Endothelial cell (in vitro differentiated cells): Measurements from ENCODE around the gene NEDD4L. TPM values are rescaled to one million over a fixed set of nuclear protein-coding genes. Genes with fewer than 3 reads are reported as not detected.

Experiments used
- DNase-seq: peaks from one replicate; pipeline ENCODE4 v3.0.0; 2021; ENCODE audit warnings: low spot score
- H3K27ac Mint-ChIP-seq: one replicate; pipeline ENCODE4 v1.8.0; 2021; ENCODE audit warnings: mixed read lengths, inconsistent platforms; ENCODE audit not compliant: unreplicated experiment
- H3K27me3 Mint-ChIP-seq: one replicate; pipeline ENCODE4 v1.8.0; 2021; ENCODE audit warnings: mild to moderate bottlenecking, moderate library complexity, mixed read lengths, inconsistent platforms; ENCODE audit not compliant: unreplicated experiment
- H3K36me3 Mint-ChIP-seq: one replicate; pipeline ENCODE4 v1.8.0; 2021; ENCODE audit warnings: mild to moderate bottlenecking, low read depth, mixed read lengths, inconsistent platforms; ENCODE audit not compliant: unreplicated experiment
- H3K4me1 Mint-ChIP-seq: one replicate; pipeline ENCODE4 v1.8.0; 2021; ENCODE audit warnings: mild to moderate bottlenecking, mixed read lengths, inconsistent platforms; ENCODE audit not compliant: unreplicated experiment
- H3K4me3 Mint-ChIP-seq: one replicate; pipeline ENCODE4 v1.8.0; 2021; ENCODE audit warnings: mild to moderate bottlenecking, mixed read lengths, inconsistent platforms; ENCODE audit not compliant: unreplicated experiment
- H3K9me3 Mint-ChIP-seq: one replicate; pipeline ENCODE4 v1.8.0; 2021; ENCODE audit warnings: mixed read lengths, inconsistent platforms; ENCODE audit not compliant: unreplicated experiment
- CTCF ChIP-seq: fragments of 200-600 bp; sonication (generic); IDR thresholded peaks from one replicate; pipeline ENCODE4 v1.5.0; 2021; ENCODE audit warnings: antibody characterized with exemption; ENCODE audit not compliant: unreplicated experiment
- total RNA-seq: library from RNA; stranded (reverse); fragmentation: NEBNext Ultra II Directional; extraction: Animal tissue kit (Norgen Biotek cat#: 25700); gene quantifications from one replicate; pipeline ENCODE4 v1.2.1, GENCODE V29; 2021; ENCODE audit not compliant: unreplicated experiment

The NEDD4L gene
- total RNA-seq, 1 donor from 2014 or later: 42.8 TPM

- no peak for DNase-seq
- Mint-ChIP-seq H3K36me3 (no peaks in the 10 kb centered on the region), H3K27ac (no peak overlapping the region), H3K4me3 (no peak overlapping the region), H3K9me3 (no peaks in the 10 kb centered on the region), H3K27me3 (no peaks in the 10 kb centered on the region), H3K4me1 (peaks cover 4% of the 10 kb centered on the region)
- no peak for TF ChIP-seq CTCF
Observed at GRCh38 chr18:58106289-58107070, 62.5 kb downstream of the NEDD4L start.

- H3K27ac Mint-ChIP-seq: no peak overlapping the region
Observed at GRCh38 chr18:58109256-58109655, 65.2 kb downstream of the NEDD4L start.

GRCh38 chr18:58110398-58110797, 66.4 kb downstream of the NEDD4L start:
- Mint-ChIP-seq H3K9me3 (no peaks in the 10 kb centered on the region), H3K36me3 (no peaks in the 10 kb centered on the region), H3K27ac (no peak overlapping the region), H3K4me3 (no peak overlapping the region), H3K27me3 (no peaks in the 10 kb centered on the region), H3K4me1 (peaks cover 6% of the 10 kb centered on the region)
- no peak for DNase-seq
- TF ChIP-seq CTCF: no peak

More at GRCh38 chr18:58109256-58109655, 65.2 kb downstream of the NEDD4L start:
- Mint-ChIP-seq H3K9me3 (no peaks in the 10 kb centered on the region), H3K36me3 (no peaks in the 10 kb centered on the region), H3K4me1 (peaks cover 6% of the 10 kb centered on the region), H3K4me3 (no peak overlapping the region), H3K27me3 (no peaks in the 10 kb centered on the region)
- no peak for DNase-seq
- no peak for TF ChIP-seq CTCF

GRCh38 chr18:58112174-58112573, 68.1 kb downstream of the NEDD4L start:
- DNase-seq: no peak
- no peaks in the 10 kb centered on the region for H3K27me3 Mint-ChIP-seq
- H3K4me1 Mint-ChIP-seq: peaks cover 6% of the 10 kb centered on the region
- no peaks in the 10 kb centered on the region for H3K36me3 Mint-ChIP-seq
- TF ChIP-seq CTCF: no peak
- no peaks in the 10 kb centered on the region for H3K9me3 Mint-ChIP-seq
- H3K27ac Mint-ChIP-seq: no peak overlapping the region
- no peak overlapping the region for H3K4me3 Mint-ChIP-seq

GRCh38 chr18:58113337-58113736, 69.3 kb downstream of the NEDD4L start:
- no peaks in the 10 kb centered on the region for H3K27me3 Mint-ChIP-seq
- H3K36me3 Mint-ChIP-seq: no peaks in the 10 kb centered on the region
- H3K4me1 Mint-ChIP-seq: peaks cover 6% of the 10 kb centered on the region
- TF ChIP-seq CTCF: no peak
- H3K4me3 Mint-ChIP-seq: no peak overlapping the region
- H3K27ac Mint-ChIP-seq: no peak overlapping the region
- H3K9me3 Mint-ChIP-seq: no peaks in the 10 kb centered on the region
- no peak for DNase-seq
